Endothelial cell of umbilical vein (primary cell): Measurements from ENCODE around the gene ACOT2. TPM values are rescaled to one million over a fixed set of nuclear protein-coding genes. Genes with fewer than 3 reads are reported as not detected.
"Not testable (repeated sequence)": the region's sequence is repeated elsewhere in the genome, so short reads cannot be mapped to it uniquely, and the experiment has no call there.

ENCODE experiments used
- BruUV-seq: library from RNA; stranded (reverse); fragments of 400-500 nt; replicated peaks from 2 replicates; lab custom pipeline; 2021; lab: Mats Ljungman, UMichigan
- CTCF ChIA-PET: fragments of 300-600, 350-600 bp; sonication (Branson Sonifier 250); formaldehyde crosslinking; loops from one replicate; lab custom pipeline; 2021; ENCODE audit warnings: antibody characterized with exemption, inconsistent platforms; lab: Charles Lee
- POLR2A ChIA-PET: fragments of 300-600, 350-600 bp; sonication (Branson Sonifier 250); formaldehyde crosslinking; loops from one replicate; lab custom pipeline; 2021; ENCODE audit warnings: antibody characterized with exemption, inconsistent platforms; lab: Charles Lee
- DNase-seq: peaks from one replicate; pipeline ENCODE4 v3.0.0-alpha.2; 2011; ENCODE audit warnings: low read depth, low spot score
- FAIRE-seq: peaks from 2 replicates; lab custom pipeline; 2011; peaks lifted over from hg19 to GRCh38; lab: Jason Lieb, UNC
- H2AFZ ChIP-seq: 2 replicates; pipeline ENCODE4 v1.6.0; 2012; ENCODE audit warnings: low read depth, low read length, control low read depth, inconsistent platforms
- H3K27ac ChIP-seq: 2 replicates; pipeline ENCODE4 v1.5.1; 2011; ENCODE audit warnings: low read depth, mild to moderate bottlenecking, control low read depth, low read length, moderate library complexity; ENCODE audit not compliant: insufficient read depth
- H3K27me3 ChIP-seq, 2 experiments: 2 replicates each; pipeline versions ENCODE4 v1.6.0 to v1.6.1; 2011; ENCODE audit warnings: low read length in 2 of 2, mixed read lengths in 1 of 2; ENCODE audit not compliant: control insufficient read depth in 2 of 2, insufficient read depth in 2 of 2
- H3K36me3 ChIP-seq, 2 experiments: 2 replicates in 1 of 2; 3 replicates in 1 of 2; pipeline ENCODE4 v1.5.1; 2011; ENCODE audit warnings: low read length in 2 of 2, mild to moderate bottlenecking in 1 of 2, moderate library complexity in 1 of 2; ENCODE audit not compliant: control insufficient read depth in 2 of 2, insufficient read depth in 2 of 2; ENCODE audit errors: extremely low read depth in 1 of 2
- H3K4me1 ChIP-seq: 3 replicates; pipeline ENCODE4 v1.5.1; 2011; ENCODE audit warnings: mild to moderate bottlenecking, low read length; ENCODE audit not compliant: control insufficient read depth, insufficient read depth; ENCODE audit errors: extremely low read depth
- H3K4me2 ChIP-seq: 2 replicates; pipeline ENCODE4 v1.6.1; 2011; ENCODE audit warnings: low read length, control low read depth, mixed read lengths; ENCODE audit not compliant: insufficient read depth
- H3K4me3 ChIP-seq, 3 experiments: fragments of 200-600 bp in 1 of 3; sonication (generic), shearing (Covaris generic) in 1 of 3; replicated peaks in 1 of 3; 2 replicates each; pipeline ENCODE4 v1.5.1; 2011 to 2016; ENCODE audit warnings: control low read depth in 3 of 3, low read length in 3 of 3, mild to moderate bottlenecking in 2 of 3, inconsistent platforms in 1 of 3, low read depth in 1 of 3, moderate library complexity in 1 of 3; ENCODE audit not compliant: insufficient read depth in 1 of 3
- H3K79me2 ChIP-seq: 2 replicates; pipeline ENCODE4 v1.6.0; 2012; ENCODE audit warnings: low read length, inconsistent platforms; ENCODE audit not compliant: control insufficient read depth, insufficient read depth
- H3K9ac ChIP-seq: replicated peaks from 2 replicates; pipeline ENCODE3; 2011; ENCODE audit warnings: low read length, control low read depth; ENCODE audit not compliant: insufficient read depth; ENCODE audit errors: extremely low read depth
- H3K9me1 ChIP-seq: replicated peaks from 3 replicates; pipeline ENCODE4 v1.6.0; 2011; ENCODE audit warnings: mild to moderate bottlenecking, low read length; ENCODE audit not compliant: control insufficient read depth, insufficient read depth; ENCODE audit errors: extremely low read depth
- H3K9me3 ChIP-seq: replicated peaks from 2 replicates; pipeline ENCODE4 v1.5.1; 2012; ENCODE audit warnings: low read length, inconsistent platforms; ENCODE audit not compliant: control insufficient read depth, insufficient read depth
- H4K20me1 ChIP-seq: replicated peaks from 2 replicates; pipeline ENCODE3; 2011; ENCODE audit warnings: mild to moderate bottlenecking, low read length; ENCODE audit not compliant: control insufficient read depth, insufficient read depth; ENCODE audit errors: extremely low read depth
- EZH2 ChIP-seq: IDR thresholded peaks from 2 replicates; pipeline ENCODE4 v1.6.1; 2012; ENCODE audit warnings: borderline replicate concordance, low read depth, mild to moderate bottlenecking, moderate library complexity, low read length, inconsistent platforms; ENCODE audit not compliant: severe bottlenecking
- FOS ChIP-seq: IDR thresholded peaks from 2 replicates; pipeline ENCODE4 v1.6.1; 2011; ENCODE audit warnings: mild to moderate bottlenecking, low read length, moderate library complexity, borderline replicate concordance; ENCODE audit not compliant: insufficient read depth
- GATA2 ChIP-seq: IDR thresholded peaks from 2 replicates; pipeline ENCODE4 v1.7.0; 2011; ENCODE audit warnings: low read depth, mild to moderate bottlenecking, moderate library complexity, mixed read lengths, low read length; ENCODE audit not compliant: insufficient read length, insufficient read depth
- JUN ChIP-seq: IDR thresholded peaks from 2 replicates; pipeline ENCODE4 v1.6.1; 2011; ENCODE audit warnings: borderline replicate concordance, low read depth; ENCODE audit not compliant: insufficient read length, insufficient read depth
- MYC ChIP-seq: IDR thresholded peaks from one replicate; pipeline ENCODE4 v1.6.1; 2011; ENCODE audit warnings: mild to moderate bottlenecking, low read depth, low read length
- POLR2A ChIP-seq: IDR thresholded peaks from 2 replicates; pipeline ENCODE4 v1.6.1; 2012; ENCODE audit warnings: low read depth, mild to moderate bottlenecking, control low read depth, low read length
- POLR2AphosphoS5 ChIP-seq: IDR thresholded peaks from 2 replicates; pipeline ENCODE4 v1.6.1; 2012; ENCODE audit warnings: low read depth, mild to moderate bottlenecking, control low read depth, low read length, moderate library complexity; ENCODE audit not compliant: insufficient read depth
- dilution Hi-C: fragments of 300-500 bp; cut with MboI; formaldehyde crosslinking; loops from one replicate; pipeline ENCODE4 v1.15.0; 2019; ENCODE audit warnings: low sequenced_read_pairs; ENCODE audit not compliant: extremely low pct_ligation_motif_present
- intact Hi-C: fragments of 100-400 bp; cut with micrococcal nuclease; formaldehyde crosslinking; loops from one replicate; pipeline ENCODE4 v1.10.0; 2022
- polyA plus RNA-seq, 4 experiments: library from polyadenylated mRNA; depleted of rRNA in 3 of 4; stranded (reverse) in 3 of 4; unstranded in 1 of 4; fragments of >200 nt; gene quantifications; 2 replicates each; pipeline versions ENCODE4 v1.2.1 to v1.2.3, GENCODE V29; 2011 to 2012; ENCODE audit warnings: missing spikeins in 1 of 4
- total RNA-seq: library from RNA; stranded (reverse); gene quantifications from 2 replicates; pipeline ENCODE4 v1.2.3, GENCODE V29; 2021
- TF ChIP-seq, protein P1 (sequence below): IDR thresholded peaks from 2 replicates; pipeline ENCODE4 v1.6.1; 2011; ENCODE audit not compliant: insufficient read depth, insufficient read length
- TF ChIP-seq, protein P2 (sequence below), 2 donors: IDR thresholded peaks; 1 replicate in 1 of 2; 2 replicates in 1 of 2; pipeline ENCODE4 v1.5.1; 2011; ENCODE audit warnings: low read length in 2 of 2, mild to moderate bottlenecking in 2 of 2, moderate library complexity in 2 of 2, control low read depth in 1 of 2, inconsistent platforms in 1 of 2, low read depth in 1 of 2; ENCODE audit not compliant: insufficient read depth in 1 of 2; ENCODE audit errors: extremely low read depth in 1 of 2

ACOT2 gene
- total and polyA plus RNA-seq, 2 donors (not counting 3 experiments of a cell fraction or from before 2014, with no cell fraction given) = 28.8 to 34.6 TPM

DNA sequence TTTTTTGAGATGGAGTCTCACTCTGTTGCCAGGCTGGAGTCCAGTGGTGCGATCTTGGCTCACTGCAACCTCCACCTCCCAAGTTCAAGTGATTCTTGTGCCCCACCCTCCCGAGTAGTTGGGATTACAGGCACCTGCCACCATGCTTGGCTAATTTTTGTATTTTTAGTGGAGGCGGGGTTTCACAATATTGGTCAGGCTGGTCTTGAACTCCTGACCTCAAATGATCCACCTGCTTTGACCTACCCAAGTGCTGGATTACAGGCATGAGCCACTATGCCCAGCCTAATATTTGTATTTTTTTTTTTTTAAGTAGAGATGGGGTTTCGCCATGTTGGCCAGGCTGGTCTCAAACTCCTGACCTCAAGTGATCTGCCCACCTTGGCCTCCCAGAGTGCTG is 4.7 kb downstream of the ACOT2 start:
- POLR2A ChIA-PET, H3K4me3 ChIP-seq, FAIRE-seq, intact Hi-C loops, BruUV-seq, dilution Hi-C loops, H3K9ac ChIP-seq, CTCF ChIA-PET, H2AFZ ChIP-seq, DNase-seq, H3K36me3 ChIP-seq, H3K9me1 ChIP-seq, H4K20me1 ChIP-seq, H3K27me3 ChIP-seq, H3K9me3 ChIP-seq, H3K79me2 ChIP-seq, H3K27ac ChIP-seq, H3K4me1 ChIP-seq, H3K4me2 ChIP-seq: not testable (repeated sequence)

DNA sequence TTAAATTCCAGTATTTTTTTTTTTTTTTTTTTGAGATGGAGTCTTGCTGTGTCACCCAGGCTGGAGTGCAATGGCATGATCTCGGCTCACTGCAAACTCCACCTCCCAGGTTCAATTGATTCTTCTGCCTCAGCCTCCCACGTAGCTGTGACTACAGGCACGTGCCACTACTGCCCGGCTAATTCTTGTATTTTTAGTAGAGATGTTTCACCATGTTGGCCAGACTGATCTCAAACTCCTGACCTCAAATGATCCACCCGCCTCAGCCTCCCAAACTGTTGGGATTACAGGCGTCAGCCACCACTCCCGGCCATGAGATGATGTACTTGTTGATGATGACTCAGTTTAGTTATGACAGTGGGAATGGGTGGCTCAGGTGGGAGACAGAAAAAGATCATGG is 5.2 kb downstream of the ACOT2 start:
- BruUV-seq, H3K9me3 ChIP-seq, H3K4me3 ChIP-seq, H3K36me3 ChIP-seq, H3K9me1 ChIP-seq, FAIRE-seq, H3K4me1 ChIP-seq, H3K9ac ChIP-seq, intact Hi-C loops, H3K79me2 ChIP-seq, H4K20me1 ChIP-seq, H2AFZ ChIP-seq, H3K27me3 ChIP-seq, H3K4me2 ChIP-seq, H3K27ac ChIP-seq, CTCF ChIA-PET, dilution Hi-C loops, DNase-seq: not testable (repeated sequence)
- POLR2A ChIA-PET = interaction anchor here (0.7 kb wide), 1 partner anchor 38 kb away, joined by 7 read pairs; the partner anchor contains the start of gene ACOT6

DNA sequence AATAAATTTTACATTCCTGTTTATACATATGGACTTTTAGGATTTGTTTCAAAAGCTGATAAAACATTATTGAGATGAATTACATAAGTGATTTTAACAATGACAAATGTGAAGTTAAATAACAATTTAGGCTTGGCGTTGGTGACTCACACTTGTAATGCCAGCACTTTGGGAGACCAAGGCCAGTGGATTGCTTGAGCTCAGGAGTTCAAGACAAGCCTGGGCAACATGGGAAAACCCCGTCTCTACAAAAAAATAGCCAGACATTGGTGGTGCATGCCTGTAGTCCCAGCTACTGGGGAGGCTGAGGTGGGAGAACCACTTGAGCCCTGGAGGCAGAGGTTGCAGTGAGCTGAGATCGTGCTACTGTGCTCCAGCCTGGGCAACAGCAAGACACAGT is 7.4 kb downstream of the ACOT2 start:
- BruUV-seq = no TSS peak
- no peaks in the 10 kb centered on the region for H3K27me3 ChIP-seq
- no peaks in the 10 kb centered on the region for H3K4me1 ChIP-seq
- H3K27ac ChIP-seq = no peak overlapping the region
- H2AFZ ChIP-seq = no peak overlapping the region
- no peak overlapping the region for H3K4me3 ChIP-seq
- no peak overlapping the region for H3K4me2 ChIP-seq
- H4K20me1 ChIP-seq = no peaks in the 10 kb centered on the region
- no peak overlapping the region for H3K9ac ChIP-seq
- H3K9me1 ChIP-seq = no peaks in the 10 kb centered on the region
- H3K9me3 ChIP-seq = no peaks in the 10 kb centered on the region
- dilution Hi-C loops (no loop called here), intact Hi-C loops (no loop called here)
- TF ChIP-seq, protein P1, sequence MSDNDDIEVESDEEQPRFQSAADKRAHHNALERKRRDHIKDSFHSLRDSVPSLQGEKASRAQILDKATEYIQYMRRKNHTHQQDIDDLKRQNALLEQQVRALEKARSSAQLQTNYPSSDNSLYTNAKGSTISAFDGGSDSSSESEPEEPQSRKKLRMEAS = no peak
- no peak for TF ChIP-seq POLR2AphosphoS5
- TF ChIP-seq POLR2A = no peak
- TF ChIP-seq, protein P2, sequence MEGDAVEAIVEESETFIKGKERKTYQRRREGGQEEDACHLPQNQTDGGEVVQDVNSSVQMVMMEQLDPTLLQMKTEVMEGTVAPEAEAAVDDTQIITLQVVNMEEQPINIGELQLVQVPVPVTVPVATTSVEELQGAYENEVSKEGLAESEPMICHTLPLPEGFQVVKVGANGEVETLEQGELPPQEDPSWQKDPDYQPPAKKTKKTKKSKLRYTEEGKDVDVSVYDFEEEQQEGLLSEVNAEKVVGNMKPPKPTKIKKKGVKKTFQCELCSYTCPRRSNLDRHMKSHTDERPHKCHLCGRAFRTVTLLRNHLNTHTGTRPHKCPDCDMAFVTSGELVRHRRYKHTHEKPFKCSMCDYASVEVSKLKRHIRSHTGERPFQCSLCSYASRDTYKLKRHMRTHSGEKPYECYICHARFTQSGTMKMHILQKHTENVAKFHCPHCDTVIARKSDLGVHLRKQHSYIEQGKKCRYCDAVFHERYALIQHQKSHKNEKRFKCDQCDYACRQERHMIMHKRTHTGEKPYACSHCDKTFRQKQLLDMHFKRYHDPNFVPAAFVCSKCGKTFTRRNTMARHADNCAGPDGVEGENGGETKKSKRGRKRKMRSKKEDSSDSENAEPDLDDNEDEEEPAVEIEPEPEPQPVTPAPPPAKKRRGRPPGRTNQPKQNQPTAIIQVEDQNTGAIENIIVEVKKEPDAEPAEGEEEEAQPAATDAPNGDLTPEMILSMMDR (IDR thresholded peaks at IDR 0.05; ENCODE audit: extremely low read depth in 1 of 2, insufficient read depth in 1 of 2, low read depth in 1 of 2, low read length in 2 of 2) = no peak
- no peak for TF ChIP-seq MYC
- no peak for TF ChIP-seq EZH2
- TF ChIP-seq GATA2 = no peak
- no peak for TF ChIP-seq JUN
- TF ChIP-seq FOS = no peak
- no peaks in the 10 kb centered on the region for H3K79me2 ChIP-seq
- no peak for DNase-seq
- ChIA-PET POLR2A (no interaction called here), CTCF (interaction anchor here (0.7 kb wide), 1 partner anchor 57 kb away, joined by 3 read pairs; no protein-coding TSS in a partner anchor)
- no peak for FAIRE-seq
- H3K36me3 ChIP-seq = no peaks in the 10 kb centered on the region
